NOMO-1 (cell line): ENCODE results near the gene PGGHG.
"Not testable (repeated sequence)": the region's sequence is repeated elsewhere in the genome, so short reads cannot be mapped to it uniquely, and the experiment has no call there.

Experiments used
- DNase-seq, 2 experiments: peaks; one replicate each; lab custom pipeline; 2025; ENCODE audit not compliant: unreplicated experiment in 2 of 2; lab: John Stamatoyannopoulos, UW

PGGHG gene

GRCh38 chr11:284105-285020 lies 4.6 kb upstream of the PGGHG start:
- no peak for DNase-seq

DNA sequence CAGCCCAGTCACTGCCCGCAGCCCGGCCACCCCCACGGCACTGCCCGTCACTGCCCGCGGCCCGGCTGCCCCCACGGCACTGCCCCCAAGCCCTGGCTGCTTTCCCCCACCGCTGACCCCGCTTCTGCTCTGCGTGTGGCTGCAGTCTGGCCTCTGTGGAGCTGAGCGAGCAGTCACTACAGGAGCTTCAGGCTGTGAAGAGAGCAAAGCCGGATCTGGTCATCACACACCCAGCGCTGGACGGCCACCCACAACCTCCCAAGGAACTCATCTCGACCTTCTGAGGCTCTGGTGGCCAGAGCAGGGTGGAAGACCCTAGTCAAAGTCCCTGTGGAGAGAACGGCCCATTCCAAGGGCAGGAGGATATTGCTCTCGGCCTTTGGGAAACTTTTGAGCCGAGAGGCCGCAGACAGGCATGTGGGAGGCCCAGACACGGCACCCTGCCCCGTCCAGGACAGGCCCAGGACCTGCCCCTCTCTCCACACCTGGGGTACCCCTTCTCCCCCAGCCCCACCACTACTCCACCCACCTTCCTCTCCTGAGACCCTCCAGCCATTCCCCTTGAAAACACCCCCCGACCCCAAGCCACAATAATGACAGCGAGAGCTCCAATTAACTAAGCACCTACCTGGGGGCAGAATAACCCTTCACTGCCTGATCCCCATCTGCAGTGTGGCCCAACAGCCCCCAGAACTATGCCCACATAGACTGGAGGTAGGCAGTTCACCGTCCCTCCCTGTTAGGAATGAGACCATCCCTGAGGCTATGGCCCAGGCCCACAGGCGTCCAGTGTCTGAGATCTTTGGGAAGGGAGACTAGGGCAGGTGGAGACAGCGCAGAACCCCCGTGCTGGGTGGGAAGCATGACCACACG lies 3.7 kb upstream of the PGGHG start:
- no peak for DNase-seq

DNA sequence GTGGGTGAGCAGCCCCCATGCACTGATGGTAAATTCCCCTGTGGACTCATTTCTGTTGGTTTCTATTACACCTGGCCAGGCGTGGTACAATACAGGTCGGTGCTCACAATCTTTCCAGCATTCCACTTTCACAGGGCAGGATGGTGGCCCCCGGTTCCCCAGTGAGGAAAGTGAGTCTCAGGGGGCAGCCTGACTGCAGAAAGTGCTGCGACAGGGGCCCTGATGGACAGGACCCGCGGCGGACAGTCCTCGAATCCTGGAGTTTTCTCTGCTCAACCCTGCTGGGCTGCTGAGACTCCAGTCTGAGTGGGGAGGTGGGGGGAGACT lies 3.1 kb upstream of the PGGHG start:
- DNase-seq, result no peak

DNA sequence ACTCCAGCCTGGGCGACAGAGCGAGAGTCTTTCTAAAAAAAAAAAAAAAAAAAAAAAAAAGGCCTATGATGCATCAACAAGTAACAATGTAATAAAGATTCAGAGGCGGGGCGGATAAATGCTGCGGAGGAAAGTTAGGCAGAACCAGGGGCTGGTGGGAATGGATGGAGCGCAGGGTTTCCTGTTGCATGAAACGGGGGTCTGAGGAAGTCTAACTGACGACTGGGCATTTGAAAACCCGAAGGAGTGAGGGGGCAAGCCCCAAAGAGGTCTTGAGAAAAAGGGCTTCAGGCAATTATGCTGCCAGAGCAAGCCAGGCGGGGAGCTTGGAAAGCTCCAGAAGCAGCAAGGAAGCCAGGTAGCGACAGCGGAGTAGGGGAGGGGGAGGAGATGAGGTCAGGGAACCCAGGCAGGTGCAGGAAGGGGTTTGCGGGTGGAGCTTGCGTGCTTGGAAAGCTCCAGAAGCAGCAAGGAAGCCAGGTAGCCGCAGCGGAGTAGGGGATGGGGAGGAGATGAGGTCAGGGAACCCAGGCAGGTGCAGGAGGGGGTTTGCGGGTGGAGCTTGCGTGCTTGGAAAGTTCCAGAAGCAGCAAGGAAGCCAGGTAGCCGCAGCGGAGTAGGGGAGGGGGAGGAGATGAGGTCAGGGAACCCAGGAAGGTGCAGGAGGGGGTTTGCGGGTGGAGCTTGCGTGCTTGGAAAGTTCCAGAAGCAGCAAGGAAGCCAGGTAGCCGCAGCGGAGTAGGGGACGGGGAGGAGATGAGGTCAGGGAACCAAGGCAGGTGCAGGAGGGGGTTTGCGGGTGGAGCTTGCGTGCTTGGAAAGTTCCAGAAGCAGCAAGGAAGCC lies 1.7 kb upstream of the PGGHG start:
- DNase-seq, result not testable (repeated sequence)

DNA sequence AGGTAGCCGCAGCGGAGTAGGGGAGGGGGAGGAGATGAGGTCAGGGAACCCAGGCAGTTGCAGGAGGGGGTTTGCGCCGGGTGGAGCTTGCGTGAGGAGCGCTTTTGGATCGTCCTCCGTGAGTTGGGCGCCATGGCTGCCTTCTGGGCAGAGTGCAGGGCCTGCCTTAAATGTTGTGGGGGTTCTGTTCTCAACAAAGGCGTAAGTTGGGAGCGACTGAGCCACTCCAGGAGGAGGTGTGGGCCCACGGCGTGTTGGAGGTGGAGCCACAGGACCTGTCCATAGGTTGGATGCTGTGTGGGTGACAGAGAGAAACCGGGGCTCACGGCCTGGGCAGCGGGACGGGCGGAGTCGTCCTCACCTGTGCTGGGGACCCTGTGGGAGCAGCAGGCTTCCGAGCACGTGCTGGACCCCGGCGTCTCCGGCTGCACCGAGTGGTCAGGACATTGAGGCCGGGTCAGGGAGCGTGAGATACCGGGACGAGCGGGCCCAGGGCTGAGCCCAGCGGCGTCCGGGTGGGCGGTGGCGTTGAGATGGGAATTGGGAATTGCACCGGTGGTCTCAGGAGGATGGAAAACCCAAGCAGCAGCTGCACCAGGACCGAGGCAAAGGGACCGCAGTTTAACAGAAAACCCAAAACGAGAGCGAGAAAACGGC lies 977 bp upstream of the PGGHG start:
- no peak for DNase-seq

- DNase-seq, result no peak
These were observed 429 bp downstream of the PGGHG start for GRCh38 chr11:289398-289711.

GRCh38 chr11:289712-290620 lies 1.0 kb downstream of the PGGHG start:
- no peak for DNase-seq

- DNase-seq, result no peak
These were observed 1.8 kb downstream of the PGGHG start for GRCh38 chr11:290621-291231.

- no peak for DNase-seq
These were observed 2.6 kb downstream of the PGGHG start for GRCh38 chr11:291281-292210.

DNA sequence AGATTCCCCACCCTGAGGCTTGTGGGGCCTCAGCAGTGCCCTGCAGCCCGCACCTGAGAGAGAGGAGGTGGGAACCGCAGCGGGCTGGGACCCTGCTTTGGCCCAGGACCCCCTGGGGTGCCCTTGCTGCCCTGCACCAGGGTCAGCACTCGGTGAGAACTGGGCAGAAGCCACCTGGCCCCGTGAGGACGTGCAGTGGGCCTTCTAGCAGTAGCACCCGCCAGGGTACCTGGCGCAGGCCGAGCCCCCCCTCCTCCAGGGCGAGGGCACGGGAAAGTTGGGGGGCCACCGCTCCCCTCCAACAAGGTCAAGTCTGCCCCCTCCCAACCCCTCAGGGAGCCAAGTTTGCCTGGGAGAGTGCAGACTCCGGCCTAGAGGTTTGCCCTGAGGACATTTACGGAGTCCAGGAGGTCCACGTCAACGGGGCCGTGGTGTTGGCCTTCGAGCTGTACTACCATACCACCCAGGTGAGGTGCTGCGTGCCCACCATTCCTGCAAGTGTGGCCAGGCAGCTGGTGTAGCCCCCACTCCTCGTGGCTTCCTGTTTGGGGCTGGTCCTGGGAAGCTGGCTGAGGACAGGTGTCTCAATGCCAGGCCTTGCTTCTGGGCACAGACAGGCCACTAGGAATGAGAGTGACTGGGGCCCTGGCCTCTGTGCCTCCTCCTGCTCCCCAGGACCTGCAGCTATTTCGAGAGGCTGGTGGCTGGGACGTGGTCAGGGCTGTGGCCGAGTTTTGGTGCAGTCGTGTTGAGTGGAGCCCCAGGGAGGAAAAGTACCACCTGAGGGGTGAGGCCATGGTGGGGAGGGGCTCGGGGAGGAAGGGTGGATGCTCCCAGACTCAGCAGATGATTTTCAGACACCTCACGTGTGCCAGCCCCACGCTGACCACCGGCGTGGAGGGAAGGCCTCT lies 3.5 kb downstream of the PGGHG start:
- no peak for DNase-seq

GRCh38 chr11:293271-293851 lies 4.4 kb downstream of the PGGHG start:
- no peak for DNase-seq

DNA sequence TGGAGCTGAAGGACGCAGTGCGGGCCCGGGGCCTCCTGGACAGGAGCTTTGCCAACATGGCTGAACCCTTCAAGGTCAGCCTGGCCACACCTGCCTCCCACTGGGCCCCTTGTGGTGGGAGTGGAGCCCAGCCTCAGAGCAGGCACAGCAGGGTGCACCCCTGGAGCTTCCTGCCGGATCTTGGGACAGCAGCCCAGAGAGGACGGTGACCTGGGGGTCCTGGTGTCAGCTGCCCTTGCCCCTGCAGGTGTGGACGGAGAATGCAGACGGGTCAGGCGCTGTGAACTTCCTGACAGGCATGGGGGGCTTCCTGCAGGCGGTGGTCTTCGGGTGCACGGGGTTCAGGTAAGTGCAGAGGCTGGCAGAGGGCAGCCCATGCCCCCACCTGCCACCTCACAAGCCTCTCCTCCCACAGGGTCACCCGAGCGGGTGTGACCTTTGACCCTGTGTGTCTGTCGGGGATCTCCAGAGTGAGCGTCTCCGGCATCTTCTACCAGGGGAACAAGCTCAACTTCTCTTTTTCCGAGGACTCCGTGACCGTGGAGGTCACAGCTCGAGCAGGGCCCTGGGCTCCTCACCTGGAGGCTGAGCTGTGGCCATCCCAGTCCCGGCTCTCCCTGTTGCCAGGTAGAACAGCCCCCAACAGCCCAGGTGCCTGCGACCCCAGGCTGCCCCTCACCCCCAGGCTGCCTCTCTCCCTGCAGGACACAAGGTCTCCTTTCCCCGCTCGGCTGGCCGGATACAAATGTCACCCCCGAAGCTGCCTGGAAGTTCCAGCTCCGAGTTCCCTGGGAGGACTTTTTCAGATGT lies 5.1 kb downstream of the PGGHG start:
- no peak for DNase-seq

GRCh38 chr11:294780-295179 lies 5.9 kb downstream of the PGGHG start:
- DNase-seq, result no peak

GRCh38 chr11:295351-296170 lies 6.6 kb downstream of the PGGHG start:
- no peak for DNase-seq
